DND-41 (cell line): ENCODE measurements around the gene PLA1A.

Experiments
- ATAC-seq: fragments of 200-7000 bp; cut with Tn5 transposase; 3 replicates; pipeline ENCODE4 v1.9.1; 2021; ENCODE audit warnings: low read depth; ENCODE audit not compliant: insufficient read depth
- DNase-seq: peaks from one replicate; pipeline ENCODE4 v3.0.0-alpha.2; 2020
- H2AFZ ChIP-seq: 2 replicates; pipeline ENCODE4 v1.6.0; 2012; ENCODE audit warnings: low read depth, low read length
- H3K27ac ChIP-seq: 2 replicates; pipeline ENCODE4 v1.5.1; 2012; ENCODE audit warnings: low read length, inconsistent platforms
- H3K27me3 ChIP-seq: fragments of 200-600 bp; sonication (generic); 2 replicates; pipeline ENCODE4 v1.6.0; 2012; ENCODE audit warnings: low read length, mild to moderate bottlenecking, inconsistent platforms; ENCODE audit not compliant: insufficient read depth, poor library complexity
- H3K36me3 ChIP-seq: 2 replicates; pipeline ENCODE4 v1.5.1; 2012; ENCODE audit warnings: low read length, inconsistent platforms; ENCODE audit not compliant: insufficient read depth
- H3K4me1 ChIP-seq: 2 replicates; pipeline ENCODE4 v1.5.1; 2012; ENCODE audit warnings: mild to moderate bottlenecking, low read length; ENCODE audit not compliant: insufficient read depth
- H3K4me2 ChIP-seq: 2 replicates; pipeline ENCODE4 v1.6.0; 2012; ENCODE audit warnings: mild to moderate bottlenecking, moderate library complexity, low read length, inconsistent platforms; ENCODE audit not compliant: insufficient read depth
- H3K4me3 ChIP-seq, 2 experiments: fragments of 200-600 bp in 1 of 2; shearing (Covaris generic) in 1 of 2; 2 replicates each; pipeline ENCODE4 v1.5.1; 2012 to 2016; ENCODE audit warnings: inconsistent platforms in 2 of 2, low read length in 2 of 2, mild to moderate bottlenecking in 2 of 2, low read depth in 1 of 2, moderate library complexity in 1 of 2
- H3K79me2 ChIP-seq: 2 replicates; pipeline ENCODE4 v1.6.0; 2012; ENCODE audit warnings: low read length, inconsistent platforms; ENCODE audit not compliant: insufficient read depth
- H3K9ac ChIP-seq: 2 replicates; pipeline ENCODE4 v1.6.0; 2012; ENCODE audit warnings: low read depth, mild to moderate bottlenecking, inconsistent platforms, low read length, moderate library complexity
- H3K9me3 ChIP-seq: 2 replicates; pipeline ENCODE4 v1.5.1; 2012; ENCODE audit warnings: low read length, moderate library complexity, mild to moderate bottlenecking, inconsistent platforms; ENCODE audit not compliant: insufficient read depth, severe bottlenecking
- H4K20me1 ChIP-seq: 2 replicates; pipeline ENCODE4 v1.6.0; 2012; ENCODE audit warnings: low read length; ENCODE audit not compliant: insufficient read depth
- EZH2 ChIP-seq: IDR thresholded peaks from 3 replicates; pipeline ENCODE4 v1.6.1; 2012; ENCODE audit warnings: borderline replicate concordance, low read depth, mild to moderate bottlenecking, moderate library complexity, low read length, inconsistent platforms; ENCODE audit not compliant: severe bottlenecking
- TF ChIP-seq, protein P1 (sequence below): IDR thresholded peaks from 2 replicates; pipeline ENCODE4 v1.5.1; 2012; ENCODE audit warnings: borderline replicate concordance, low read length, moderate library complexity, mild to moderate bottlenecking; ENCODE audit not compliant: poor library complexity, severe bottlenecking; ENCODE audit errors: extremely low read depth

Gene PLA1A

DNA sequence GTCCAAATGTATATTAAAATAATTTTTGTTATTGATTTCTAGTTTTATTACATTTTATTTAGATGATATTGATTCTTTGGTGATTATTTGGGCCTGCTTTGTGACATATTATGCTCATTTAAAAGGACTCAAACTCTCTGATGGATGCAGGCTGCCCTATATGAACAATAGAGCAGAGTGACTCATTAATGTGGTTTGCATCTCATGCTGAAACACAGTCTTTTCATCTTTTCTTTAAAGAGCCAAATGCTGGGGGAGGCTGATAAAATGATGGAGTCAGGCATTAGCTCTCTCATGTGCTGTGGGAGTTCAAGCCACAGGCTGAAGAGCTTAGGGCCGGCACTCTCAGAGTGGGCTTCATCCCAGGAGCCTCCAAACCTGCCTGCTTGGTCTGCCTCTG lies 7.2 kb downstream of the PLA1A start:
- no peaks in the 10 kb centered on the region for H3K79me2 ChIP-seq
- no peaks in the 10 kb centered on the region for H3K9me3 ChIP-seq
- H3K4me1 ChIP-seq: no peaks in the 10 kb centered on the region
- DNase-seq (no peak), ATAC-seq (peak; percentile 42; the same call in 1 of the 3 replicates)
- no peaks in the 10 kb centered on the region for H3K27me3 ChIP-seq
- no peaks in the 10 kb centered on the region for H3K36me3 ChIP-seq
- no peak overlapping the region for H2AFZ ChIP-seq
- H3K9ac ChIP-seq: no peak overlapping the region
- H4K20me1 ChIP-seq: no peaks in the 10 kb centered on the region
- H3K4me3 ChIP-seq: no peak overlapping the region
- no peak overlapping the region for H3K27ac ChIP-seq
- no peak overlapping the region for H3K4me2 ChIP-seq
- no peak for TF ChIP-seq EZH2
- TF ChIP-seq, protein P1, sequence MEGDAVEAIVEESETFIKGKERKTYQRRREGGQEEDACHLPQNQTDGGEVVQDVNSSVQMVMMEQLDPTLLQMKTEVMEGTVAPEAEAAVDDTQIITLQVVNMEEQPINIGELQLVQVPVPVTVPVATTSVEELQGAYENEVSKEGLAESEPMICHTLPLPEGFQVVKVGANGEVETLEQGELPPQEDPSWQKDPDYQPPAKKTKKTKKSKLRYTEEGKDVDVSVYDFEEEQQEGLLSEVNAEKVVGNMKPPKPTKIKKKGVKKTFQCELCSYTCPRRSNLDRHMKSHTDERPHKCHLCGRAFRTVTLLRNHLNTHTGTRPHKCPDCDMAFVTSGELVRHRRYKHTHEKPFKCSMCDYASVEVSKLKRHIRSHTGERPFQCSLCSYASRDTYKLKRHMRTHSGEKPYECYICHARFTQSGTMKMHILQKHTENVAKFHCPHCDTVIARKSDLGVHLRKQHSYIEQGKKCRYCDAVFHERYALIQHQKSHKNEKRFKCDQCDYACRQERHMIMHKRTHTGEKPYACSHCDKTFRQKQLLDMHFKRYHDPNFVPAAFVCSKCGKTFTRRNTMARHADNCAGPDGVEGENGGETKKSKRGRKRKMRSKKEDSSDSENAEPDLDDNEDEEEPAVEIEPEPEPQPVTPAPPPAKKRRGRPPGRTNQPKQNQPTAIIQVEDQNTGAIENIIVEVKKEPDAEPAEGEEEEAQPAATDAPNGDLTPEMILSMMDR: no peak

DNA sequence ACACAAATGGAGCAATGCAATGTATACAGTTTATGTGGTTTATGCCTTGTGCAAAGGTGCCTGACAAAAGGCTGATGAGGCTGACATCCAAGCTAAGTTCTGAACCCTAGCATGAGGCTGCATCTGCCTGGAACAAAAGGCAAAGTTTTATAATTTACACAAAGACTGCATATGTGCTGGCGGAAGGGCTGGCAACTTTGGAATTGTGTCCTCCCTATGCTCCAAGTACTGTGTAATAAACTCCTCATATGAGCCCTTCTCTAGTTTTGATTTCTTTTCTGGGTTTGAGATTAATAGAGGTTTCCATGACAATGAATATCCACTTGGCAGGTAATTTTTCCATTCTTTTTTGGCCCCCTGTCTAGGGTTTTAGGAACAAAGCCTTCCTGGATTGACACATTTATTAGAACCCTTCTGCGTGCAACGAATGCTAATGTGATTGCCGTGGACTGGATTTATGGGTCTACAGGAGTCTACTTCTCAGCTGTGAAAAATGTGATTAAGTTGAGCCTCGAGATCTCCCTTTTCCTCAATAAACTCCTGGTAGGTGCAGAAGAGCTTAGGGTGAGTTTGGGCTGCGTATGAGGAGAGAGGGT lies 10.8 kb downstream of the PLA1A start:
- Histone ChIP-seq H3K9ac (no peak overlapping the region), H3K27me3 (no peaks in the 10 kb centered on the region), H3K4me2 (no peak overlapping the region), H3K9me3 (no peaks in the 10 kb centered on the region), H4K20me1 (no peaks in the 10 kb centered on the region), H3K4me1 (no peaks in the 10 kb centered on the region), H3K4me3 (no peak overlapping the region), H2AFZ (no peak overlapping the region), H3K27ac (no peak overlapping the region), H3K36me3 (no peaks in the 10 kb centered on the region), H3K79me2 (no peaks in the 10 kb centered on the region)
- TF ChIP-seq, protein P1: no peak
- no peak for TF ChIP-seq EZH2
- ATAC-seq (no peak), DNase-seq (no peak)

DNA sequence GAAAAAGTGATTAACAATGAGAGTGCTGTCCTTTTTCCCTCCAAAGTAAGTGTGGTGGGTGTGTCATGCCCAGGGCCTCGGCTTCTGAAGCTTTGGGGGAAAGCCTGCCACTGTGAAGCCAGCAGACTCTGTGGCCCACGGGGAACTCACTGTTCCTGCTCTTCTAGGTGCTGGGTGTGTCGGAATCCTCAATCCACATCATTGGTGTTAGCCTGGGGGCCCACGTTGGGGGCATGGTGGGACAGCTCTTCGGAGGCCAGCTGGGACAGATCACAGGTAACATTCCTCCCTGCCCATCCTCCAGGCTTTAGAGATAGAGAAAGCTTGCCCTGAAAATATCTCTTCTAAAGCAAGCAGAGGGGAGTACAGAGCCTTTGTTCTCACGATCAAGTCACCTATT lies 11.6 kb downstream of the PLA1A start:
- Histone ChIP-seq H4K20me1 (no peaks in the 10 kb centered on the region), H3K27me3 (no peaks in the 10 kb centered on the region), H3K4me3 (no peak overlapping the region), H2AFZ (no peak overlapping the region), H3K27ac (no peak overlapping the region), H3K4me2 (no peak overlapping the region), H3K9ac (no peak overlapping the region), H3K4me1 (no peaks in the 10 kb centered on the region), H3K36me3 (no peaks in the 10 kb centered on the region), H3K79me2 (no peaks in the 10 kb centered on the region), H3K9me3 (no peaks in the 10 kb centered on the region)
- DNase-seq: no peak
- TF ChIP-seq EZH2: no peak
- TF ChIP-seq, protein P1: no peak
- no peak for ATAC-seq
